Muscle of leg (tissue), 11 donors: Measurements from ENCODE around the gene CNGB1. TPM values are rescaled to one million over a fixed set of nuclear protein-coding genes. Genes with fewer than 3 reads are reported as not detected.
"Not testable (repeated sequence)": the region's sequence is repeated elsewhere in the genome, so short reads cannot be mapped to it uniquely, and the experiment has no call there.

Experiments
- DNase-seq: peaks from one replicate; pipeline ENCODE4 v3.0.0; 2013
- H3K27ac ChIP-seq: one replicate; pipeline ENCODE4 v1.5.1; 2013; ENCODE audit warnings: mild to moderate bottlenecking, low read length, control low read depth
- H3K27me3 ChIP-seq: one replicate; pipeline ENCODE4 v1.6.1; 2013; ENCODE audit warnings: low read length; ENCODE audit not compliant: control insufficient read depth, insufficient read depth
- H3K36me3 ChIP-seq: one replicate; pipeline ENCODE4 v1.6.1; 2013; ENCODE audit warnings: low read length; ENCODE audit not compliant: control insufficient read depth, insufficient read depth
- H3K4me1 ChIP-seq: one replicate; pipeline ENCODE4 v1.6.1; 2013; ENCODE audit warnings: low read length; ENCODE audit not compliant: control insufficient read depth, insufficient read depth
- H3K4me3 ChIP-seq: one replicate; pipeline ENCODE4 v1.5.1; 2013; ENCODE audit warnings: low read length, control low read depth
- H3K9me3 ChIP-seq: replicated peaks from 2 replicates; pipeline ENCODE4 v1.6.1; 2013; ENCODE audit warnings: low read depth, low read length; ENCODE audit not compliant: control insufficient read depth
- WGBS: methylation state at CpG from one replicate; pipeline ENCODE4 v1.1.5; 2013; ENCODE audit warnings: missing lambda C conversion rate; ENCODE audit not compliant: insufficient coverage; 5-methylcytosine and 5-hydroxymethylcytosine counted together
- polyA plus RNA-seq, 8 donors: library from polyadenylated mRNA; unstranded; fragments of 120-200 nt; gene quantifications; one replicate each; pipeline versions ENCODE4 v1.2.1 to v1.2.3, GENCODE V29; 2013; ENCODE audit warnings: inconsistent platforms in 1 of 8, low replicate concordance in 1 of 8; ENCODE audit not compliant: insufficient read length in 8 of 8, insufficient read depth in 1 of 8
- total RNA-seq: library from RNA; stranded (reverse); fragments of 120-200 nt; gene quantifications from one replicate; pipeline ENCODE4 v1.2.4, GENCODE V29; 2013

The CNGB1 gene
- total and polyA plus RNA-seq, 9 donors: 0.03 to 1.6 (median 0.08) TPM; not detected in 3

DNA sequence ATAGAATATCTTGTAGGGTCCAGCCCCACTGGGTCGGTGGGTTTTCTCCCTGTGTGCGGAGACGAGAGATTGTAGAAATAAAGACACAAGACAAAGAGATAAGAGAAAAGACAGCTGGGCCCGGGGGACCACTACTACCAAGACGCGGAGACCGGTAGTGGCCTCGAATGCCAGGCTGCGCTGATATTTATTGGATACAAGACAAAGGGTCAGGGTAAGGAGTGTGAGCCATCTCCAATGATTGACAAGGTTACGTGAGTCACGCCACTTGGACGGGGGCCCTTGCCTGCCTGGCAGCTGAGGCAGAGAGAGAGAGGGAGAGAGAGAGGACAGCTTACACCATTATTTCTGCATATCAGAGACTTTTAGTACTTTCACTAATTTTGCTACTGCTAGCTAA is 33.8 kb upstream of the CNGB1 start:
- not testable (repeated sequence) for H3K4me3 ChIP-seq, DNase-seq

DNA sequence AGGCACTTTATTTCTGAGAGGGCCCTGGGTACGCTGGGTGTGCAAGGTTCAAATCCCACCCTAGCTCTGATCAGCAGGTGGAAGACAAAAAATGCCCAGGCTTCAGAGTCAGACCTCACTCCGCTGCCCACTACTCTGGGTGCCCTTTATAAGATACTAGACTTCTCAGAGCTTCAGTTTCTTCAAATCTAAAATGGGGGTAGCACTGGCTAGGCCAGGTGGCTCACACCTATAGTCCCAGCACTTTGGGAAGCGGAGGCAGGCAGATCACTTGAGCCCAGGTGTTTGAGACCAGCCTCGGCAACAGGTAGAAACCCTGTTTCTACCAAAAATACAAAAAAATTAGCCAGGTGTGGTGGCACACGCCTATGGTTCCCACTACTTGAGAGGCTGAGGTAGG is 32.0 kb upstream of the CNGB1 start:
- no peak overlapping the region for H3K27ac ChIP-seq
- H3K9me3 ChIP-seq: no peaks in the 10 kb centered on the region
- no peaks in the 10 kb centered on the region for H3K27me3 ChIP-seq
- H3K4me3 ChIP-seq: no peak overlapping the region
- 93% methylated on average over 3 of the region's 5 CpGs for WGBS
- peaks cover 9% of the 10 kb centered on the region for H3K36me3 ChIP-seq
- peaks cover 24% of the 10 kb centered on the region for H3K4me1 ChIP-seq
- DNase-seq: no peak

More for the DNA sequence above, 33.8 kb upstream of the CNGB1 start:
- WGBS: 96% methylated on average over 9 of the region's 12 CpGs
- not testable (repeated sequence) for H3K4me1 ChIP-seq, H3K27me3 ChIP-seq, H3K27ac ChIP-seq, H3K36me3 ChIP-seq, H3K9me3 ChIP-seq

- 93% methylated on average over 8 of the region's 9 CpGs for WGBS
- no peak for DNase-seq
- Histone ChIP-seq H3K4me3 (no peak overlapping the region), H3K27ac (no peak overlapping the region), H3K4me1 (peaks cover 24% of the 10 kb centered on the region), H3K36me3 (peaks cover 14% of the 10 kb centered on the region), H3K27me3 (no peaks in the 10 kb centered on the region), H3K9me3 (no peaks in the 10 kb centered on the region)
These were observed 31.5 kb upstream of the CNGB1 start for GRCh38 chr16:58002416-58002800.

DNA sequence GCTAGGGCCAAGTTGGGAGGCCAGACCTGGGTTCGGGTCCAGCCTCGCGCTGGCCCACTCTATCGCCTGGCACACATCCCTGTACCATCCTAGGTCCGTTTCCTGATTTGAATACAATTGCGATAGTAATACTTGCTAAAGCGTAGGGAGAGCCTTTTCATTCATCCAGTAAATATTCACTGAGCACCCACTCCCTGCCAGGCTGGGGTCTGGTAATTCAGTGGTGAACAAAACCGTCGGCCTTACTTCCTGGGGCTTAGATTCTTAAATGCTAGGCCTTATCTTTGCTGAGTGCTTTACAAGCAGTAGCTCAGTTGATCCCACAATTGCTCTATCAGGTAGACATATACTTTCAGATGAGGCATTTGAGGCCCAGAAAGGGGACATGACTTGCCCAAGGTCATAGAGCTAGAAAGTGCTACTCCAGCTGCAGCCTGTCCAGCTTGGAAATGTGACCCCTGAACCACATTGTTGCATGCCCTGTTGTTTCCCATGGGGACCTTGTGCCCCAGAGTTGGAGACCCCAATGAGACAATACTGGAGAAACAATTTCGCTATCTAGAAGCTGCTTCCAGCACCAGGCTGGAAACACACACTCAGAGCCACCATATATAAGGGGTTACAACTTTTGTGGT is 31.0 kb upstream of the CNGB1 start:
- H3K9me3 ChIP-seq: no peaks in the 10 kb centered on the region
- no peak overlapping the region for H3K27ac ChIP-seq
- H3K4me3 ChIP-seq: peak overlapping the region; percentile 76
- no peak for DNase-seq
- peaks cover 24% of the 10 kb centered on the region for H3K4me1 ChIP-seq
- no peaks in the 10 kb centered on the region for H3K27me3 ChIP-seq
- peaks cover 19% of the 10 kb centered on the region for H3K36me3 ChIP-seq
- WGBS: 62% methylated on average over 7 of the region's 10 CpGs

GRCh38 chr16:58000706-58001676 is 30.1 kb upstream of the CNGB1 start, which contains the start of gene USB1:
Gene USB1, plus strand, starts transcription at chr16:58001407. Its CDS starts 77 bp downstream, at chr16:58001484.
- no peaks in the 10 kb centered on the region for H3K27me3 ChIP-seq
- H3K36me3 ChIP-seq: peaks cover 28% of the 10 kb centered on the region
- H3K4me1 ChIP-seq: peaks cover 24% of the 10 kb centered on the region
- H3K9me3 ChIP-seq: no peaks in the 10 kb centered on the region
- WGBS: under 1% methylated on average over 74 of the region's 81 CpGs
- DNase-seq: peak; percentile 92
- peak within 1 kb of the TSS; percentile 91 for H3K27ac ChIP-seq
- H3K4me3 ChIP-seq: peak within 1 kb of the TSS; percentile 76

DNA sequence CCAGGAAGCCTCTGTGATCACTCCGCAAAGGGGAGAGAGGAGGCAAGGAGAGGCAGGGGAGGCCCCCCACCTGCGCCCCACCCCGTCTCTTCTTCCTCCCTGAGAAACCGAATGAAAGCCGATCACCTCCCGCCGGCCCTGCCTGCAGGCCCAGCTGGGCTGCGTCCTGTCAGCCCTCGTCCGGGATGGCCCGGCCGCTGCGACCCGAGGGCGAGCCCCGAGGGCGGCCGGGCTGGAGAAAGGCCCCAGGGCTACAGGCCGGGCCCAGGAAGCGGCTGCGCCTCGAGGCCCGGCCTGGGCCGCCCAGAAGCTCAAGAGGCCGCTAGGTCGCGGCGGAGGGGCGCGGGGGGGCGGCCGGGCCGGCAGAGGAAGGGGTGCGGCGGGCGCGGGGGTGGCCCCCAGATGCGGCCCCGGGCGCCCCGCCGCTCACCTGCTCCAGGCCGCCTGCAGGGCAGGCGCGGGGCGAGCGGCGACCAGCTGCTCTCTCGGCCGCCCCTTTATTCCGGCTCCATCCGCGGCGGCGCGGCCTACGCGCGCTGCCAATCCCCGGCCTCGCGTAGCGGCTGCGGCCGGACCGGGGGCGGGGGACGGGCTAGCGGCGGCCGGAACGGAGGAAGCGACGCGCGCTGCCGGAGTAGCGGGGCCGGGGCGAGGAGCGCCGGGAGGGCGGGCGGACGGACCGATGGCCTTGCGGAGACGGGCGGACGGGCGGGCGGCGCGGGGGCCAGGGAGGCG is 29.2 kb upstream of the CNGB1 start, which contains the start of gene ZNF319:
Gene ZNF319 (minus strand): TSS at position 702 of the 735 bp plus-strand sequence. CDS start 2,407 bp downstream, outside the sequence.
- peaks cover 37% of the 10 kb centered on the region for H3K36me3 ChIP-seq
- H3K4me3 ChIP-seq: peak within 1 kb of the TSS; percentile 76
- no peak for DNase-seq
- H3K4me1 ChIP-seq: peaks cover 25% of the 10 kb centered on the region
- WGBS: under 1% methylated on average over 82 of the region's 95 CpGs
- no peaks in the 10 kb centered on the region for H3K27me3 ChIP-seq
- no peaks in the 10 kb centered on the region for H3K9me3 ChIP-seq
- peak within 1 kb of the TSS; percentile 91 for H3K27ac ChIP-seq

- peak overlapping the region; percentile 53 for H3K27ac ChIP-seq
- H3K4me1 ChIP-seq: peaks cover 27% of the 10 kb centered on the region
- peak; percentile 32 for DNase-seq
- no peaks in the 10 kb centered on the region for H3K27me3 ChIP-seq
- no peaks in the 10 kb centered on the region for H3K9me3 ChIP-seq
- H3K36me3 ChIP-seq: peaks cover 41% of the 10 kb centered on the region
- WGBS: 2% methylated on average over 4 of the region's 6 CpGs
- H3K4me3 ChIP-seq: peak overlapping the region; percentile 61
These were observed 28.5 kb upstream of the CNGB1 start for GRCh38 chr16:57999366-57999970.

DNA sequence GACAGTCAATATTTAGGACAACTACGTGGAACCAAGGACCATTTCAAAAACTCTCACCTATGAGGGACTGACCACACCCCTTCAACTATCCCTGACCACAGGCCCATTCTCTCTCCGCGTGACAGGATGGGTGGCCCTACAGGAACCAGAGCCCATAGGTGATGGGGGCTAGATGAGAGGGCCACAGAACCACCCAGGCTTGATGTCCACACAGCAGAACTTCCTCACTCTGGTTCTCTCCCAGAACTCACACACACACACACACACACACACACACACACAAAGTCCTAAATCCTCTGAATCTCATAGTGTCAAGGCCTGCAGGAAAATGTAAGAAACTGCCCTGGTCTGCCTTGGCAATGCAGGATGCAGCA is 28.1 kb upstream of the CNGB1 start:
- DNase-seq: no peak
- H3K4me1 ChIP-seq: peaks cover 27% of the 10 kb centered on the region
- H3K36me3 ChIP-seq: peaks cover 45% of the 10 kb centered on the region
- no peak overlapping the region for H3K4me3 ChIP-seq
- H3K27me3 ChIP-seq: no peaks in the 10 kb centered on the region
- no CpG with 5 or more reads among the region's 3 CpGs for WGBS
- H3K27ac ChIP-seq: no peak overlapping the region
- H3K9me3 ChIP-seq: no peaks in the 10 kb centered on the region

DNA sequence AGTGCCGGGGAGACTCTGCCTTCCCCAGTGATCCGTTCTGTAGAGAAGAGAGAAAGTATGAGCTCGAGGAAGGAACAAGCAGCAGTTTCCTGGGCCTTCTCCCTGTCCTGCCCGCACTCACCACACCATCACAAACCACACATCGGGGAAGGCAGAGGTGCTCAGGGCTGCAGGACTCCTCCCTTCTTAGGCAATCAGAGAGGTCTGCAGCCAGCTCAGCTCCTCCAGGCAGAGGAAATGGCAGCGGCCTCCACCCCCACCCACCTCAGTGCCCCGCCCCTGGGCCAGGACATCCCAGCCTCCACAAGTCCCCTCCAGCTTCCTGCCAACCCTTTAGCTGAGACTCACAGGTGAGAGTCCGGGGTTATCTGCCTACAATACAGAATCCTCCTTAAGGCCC is 27.6 kb upstream of the CNGB1 start:
- WGBS: 56% methylated on average over 4 of the region's 8 CpGs
- Histone ChIP-seq H3K4me3 (no peak overlapping the region), H3K9me3 (no peaks in the 10 kb centered on the region), H3K27ac (no peak overlapping the region), H3K36me3 (peaks cover 50% of the 10 kb centered on the region), H3K27me3 (no peaks in the 10 kb centered on the region), H3K4me1 (peaks cover 27% of the 10 kb centered on the region)
- no peak for DNase-seq
